ENCODE data around the gene SPINK14.

The SPINK14 gene

GRCh38 chr5:148201151-148201550 is 32.8 kb downstream of the SPINK14 start:
- DNase-seq (ENCODE audit: low spot score), result no peak

GRCh38 chr5:148202531-148203203 is 34.3 kb downstream of the SPINK14 start, which contains the start of gene SPINK6:
TSS of gene SPINK6 (plus strand) at chr5:148203042. CDS start at chr5:148203097, 55 bp downstream.
- no peak for DNase-seq (ENCODE audit: low spot score)

- no peak for DNase-seq (ENCODE audit: low spot score)
Observed at GRCh38 chr5:148205044-148205806, 36.9 kb downstream of the SPINK14 start.

GRCh38 chr5:148205865-148206264 is 37.5 kb downstream of the SPINK14 start:
- no peak for DNase-seq (ENCODE audit: low spot score)

- peak; percentile 8 for DNase-seq (ENCODE audit: low spot score)
Observed at GRCh38 chr5:148206620-148207019, 38.3 kb downstream of the SPINK14 start.

- no peak for DNase-seq (ENCODE audit: low spot score)
Observed at GRCh38 chr5:148208226-148208625, 39.9 kb downstream of the SPINK14 start.

- no peak for DNase-seq (ENCODE audit: low spot score)
Observed at GRCh38 chr5:148209151-148209770, 40.9 kb downstream of the SPINK14 start.

- DNase-seq (ENCODE audit: low spot score), result no peak
Observed at GRCh38 chr5:148214665-148215185, 46.4 kb downstream of the SPINK14 start.

- DNase-seq (ENCODE audit: low spot score), result no peak
Observed at GRCh38 chr5:148221508-148221907, 53.2 kb downstream of the SPINK14 start.

- no peak for DNase-seq (ENCODE audit: low spot score)
Observed at GRCh38 chr5:148224117-148224742, 55.9 kb downstream of the SPINK14 start.

Data from Ammon's horn (tissue), 1 donor.